ENCODE results near the gene MET. TPM values are rescaled to one million over a fixed set of nuclear protein-coding genes. Genes with fewer than 3 reads are reported as not detected.

Gene MET
- total and polyA plus RNA-seq, 2 of the 8 experiments (the other 6 are each of a cell fraction or from before 2014, with no cell fraction given) = 3.5 to 12.9 TPM

GRCh38 chr7:116754186-116754585 lies 82.2 kb downstream of the MET start (continued):
- TF ChIP-seq, protein P1, sequence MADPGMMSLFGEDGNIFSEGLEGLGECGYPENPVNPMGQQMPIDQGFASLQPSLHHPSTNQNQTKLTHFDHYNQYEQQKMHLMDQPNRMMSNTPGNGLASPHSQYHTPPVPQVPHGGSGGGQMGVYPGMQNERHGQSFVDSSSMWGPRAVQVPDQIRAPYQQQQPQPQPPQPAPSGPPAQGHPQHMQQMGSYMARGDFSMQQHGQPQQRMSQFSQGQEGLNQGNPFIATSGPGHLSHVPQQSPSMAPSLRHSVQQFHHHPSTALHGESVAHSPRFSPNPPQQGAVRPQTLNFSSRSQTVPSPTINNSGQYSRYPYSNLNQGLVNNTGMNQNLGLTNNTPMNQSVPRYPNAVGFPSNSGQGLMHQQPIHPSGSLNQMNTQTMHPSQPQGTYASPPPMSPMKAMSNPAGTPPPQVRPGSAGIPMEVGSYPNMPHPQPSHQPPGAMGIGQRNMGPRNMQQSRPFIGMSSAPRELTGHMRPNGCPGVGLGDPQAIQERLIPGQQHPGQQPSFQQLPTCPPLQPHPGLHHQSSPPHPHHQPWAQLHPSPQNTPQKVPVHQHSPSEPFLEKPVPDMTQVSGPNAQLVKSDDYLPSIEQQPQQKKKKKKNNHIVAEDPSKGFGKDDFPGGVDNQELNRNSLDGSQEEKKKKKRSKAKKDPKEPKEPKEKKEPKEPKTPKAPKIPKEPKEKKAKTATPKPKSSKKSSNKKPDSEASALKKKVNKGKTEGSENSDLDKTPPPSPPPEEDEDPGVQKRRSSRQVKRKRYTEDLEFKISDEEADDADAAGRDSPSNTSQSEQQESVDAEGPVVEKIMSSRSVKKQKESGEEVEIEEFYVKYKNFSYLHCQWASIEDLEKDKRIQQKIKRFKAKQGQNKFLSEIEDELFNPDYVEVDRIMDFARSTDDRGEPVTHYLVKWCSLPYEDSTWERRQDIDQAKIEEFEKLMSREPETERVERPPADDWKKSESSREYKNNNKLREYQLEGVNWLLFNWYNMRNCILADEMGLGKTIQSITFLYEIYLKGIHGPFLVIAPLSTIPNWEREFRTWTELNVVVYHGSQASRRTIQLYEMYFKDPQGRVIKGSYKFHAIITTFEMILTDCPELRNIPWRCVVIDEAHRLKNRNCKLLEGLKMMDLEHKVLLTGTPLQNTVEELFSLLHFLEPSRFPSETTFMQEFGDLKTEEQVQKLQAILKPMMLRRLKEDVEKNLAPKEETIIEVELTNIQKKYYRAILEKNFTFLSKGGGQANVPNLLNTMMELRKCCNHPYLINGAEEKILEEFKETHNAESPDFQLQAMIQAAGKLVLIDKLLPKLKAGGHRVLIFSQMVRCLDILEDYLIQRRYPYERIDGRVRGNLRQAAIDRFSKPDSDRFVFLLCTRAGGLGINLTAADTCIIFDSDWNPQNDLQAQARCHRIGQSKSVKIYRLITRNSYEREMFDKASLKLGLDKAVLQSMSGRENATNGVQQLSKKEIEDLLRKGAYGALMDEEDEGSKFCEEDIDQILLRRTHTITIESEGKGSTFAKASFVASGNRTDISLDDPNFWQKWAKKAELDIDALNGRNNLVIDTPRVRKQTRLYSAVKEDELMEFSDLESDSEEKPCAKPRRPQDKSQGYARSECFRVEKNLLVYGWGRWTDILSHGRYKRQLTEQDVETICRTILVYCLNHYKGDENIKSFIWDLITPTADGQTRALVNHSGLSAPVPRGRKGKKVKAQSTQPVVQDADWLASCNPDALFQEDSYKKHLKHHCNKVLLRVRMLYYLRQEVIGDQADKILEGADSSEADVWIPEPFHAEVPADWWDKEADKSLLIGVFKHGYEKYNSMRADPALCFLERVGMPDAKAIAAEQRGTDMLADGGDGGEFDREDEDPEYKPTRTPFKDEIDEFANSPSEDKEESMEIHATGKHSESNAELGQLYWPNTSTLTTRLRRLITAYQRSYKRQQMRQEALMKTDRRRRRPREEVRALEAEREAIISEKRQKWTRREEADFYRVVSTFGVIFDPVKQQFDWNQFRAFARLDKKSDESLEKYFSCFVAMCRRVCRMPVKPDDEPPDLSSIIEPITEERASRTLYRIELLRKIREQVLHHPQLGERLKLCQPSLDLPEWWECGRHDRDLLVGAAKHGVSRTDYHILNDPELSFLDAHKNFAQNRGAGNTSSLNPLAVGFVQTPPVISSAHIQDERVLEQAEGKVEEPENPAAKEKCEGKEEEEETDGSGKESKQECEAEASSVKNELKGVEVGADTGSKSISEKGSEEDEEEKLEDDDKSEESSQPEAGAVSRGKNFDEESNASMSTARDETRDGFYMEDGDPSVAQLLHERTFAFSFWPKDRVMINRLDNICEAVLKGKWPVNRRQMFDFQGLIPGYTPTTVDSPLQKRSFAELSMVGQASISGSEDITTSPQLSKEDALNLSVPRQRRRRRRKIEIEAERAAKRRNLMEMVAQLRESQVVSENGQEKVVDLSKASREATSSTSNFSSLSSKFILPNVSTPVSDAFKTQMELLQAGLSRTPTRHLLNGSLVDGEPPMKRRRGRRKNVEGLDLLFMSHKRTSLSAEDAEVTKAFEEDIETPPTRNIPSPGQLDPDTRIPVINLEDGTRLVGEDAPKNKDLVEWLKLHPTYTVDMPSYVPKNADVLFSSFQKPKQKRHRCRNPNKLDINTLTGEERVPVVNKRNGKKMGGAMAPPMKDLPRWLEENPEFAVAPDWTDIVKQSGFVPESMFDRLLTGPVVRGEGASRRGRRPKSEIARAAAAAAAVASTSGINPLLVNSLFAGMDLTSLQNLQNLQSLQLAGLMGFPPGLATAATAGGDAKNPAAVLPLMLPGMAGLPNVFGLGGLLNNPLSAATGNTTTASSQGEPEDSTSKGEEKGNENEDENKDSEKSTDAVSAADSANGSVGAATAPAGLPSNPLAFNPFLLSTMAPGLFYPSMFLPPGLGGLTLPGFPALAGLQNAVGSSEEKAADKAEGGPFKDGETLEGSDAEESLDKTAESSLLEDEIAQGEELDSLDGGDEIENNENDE (IDR thresholded peaks at IDR 0.05; ENCODE audit: insufficient replicate concordance, low read length) = no peak
- TF ChIP-seq YY1 (IDR thresholded peaks at IDR 0.05; ENCODE audit: low read depth, low read length) (no peak), NANOG (IDR thresholded peaks at IDR 0.05; ENCODE audit: insufficient read depth, low read depth, low read length, poor library complexity, severe bottlenecking) (no peak), SRF (IDR thresholded peaks at IDR 0.05; ENCODE audit: low read depth, low read length) (no peak), SIX5 (IDR thresholded peaks at IDR 0.05; ENCODE audit: low read depth, low read length) (no peak), RFX5 (IDR thresholded peaks at IDR 0.05; ENCODE audit: borderline replicate concordance, low read depth, low read length) (no peak), TAF1 (IDR thresholded peaks at IDR 0.05; ENCODE audit: low read depth, low read length) (no peak), EP300 (IDR thresholded peaks at IDR 0.05; ENCODE audit: borderline replicate concordance in 1 of 2, low read depth in 2 of 2, low read length in 2 of 2) (no peak)
